ENCODE results near the gene RILPL1. TPM values are rescaled to one million over a fixed set of nuclear protein-coding genes. Genes with fewer than 3 reads are reported as not detected.
"Not testable (repeated sequence)": the region's sequence is repeated elsewhere in the genome, so short reads cannot be mapped to it uniquely, and the experiment has no call there.

RILPL1 gene
- total and polyA plus RNA-seq, 2 donors (not counting 1 experiment from before 2014, with no cell fraction given), result 7.8 to 15.8 TPM

DNA sequence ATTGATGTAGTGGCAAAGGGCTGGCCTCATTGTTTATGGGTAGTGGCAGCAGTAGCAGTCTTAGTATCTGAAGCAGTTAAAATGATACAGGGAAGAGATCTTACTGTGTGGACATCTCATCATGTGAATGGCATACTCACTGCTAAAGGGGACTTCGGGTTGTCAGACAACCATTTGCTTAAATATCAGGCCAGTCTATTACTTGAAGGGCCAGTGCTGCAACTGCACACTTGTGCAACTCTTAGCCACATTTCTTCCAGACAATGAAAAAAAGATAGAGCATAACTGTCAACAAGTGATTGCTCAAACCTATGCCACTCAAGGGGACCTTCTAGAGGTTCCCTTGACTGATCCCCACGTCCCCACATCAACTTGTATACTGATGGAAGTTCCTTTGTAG, 20.6 kb upstream of the RILPL1 start:
- H3K4me3 ChIP-seq (replicated peaks in 1 of 4; ENCODE audit: control extremely low read depth in 1 of 4, insufficient read depth in 1 of 4, low read depth in 3 of 4, low read length in 4 of 4); H3K9ac ChIP-seq (ENCODE audit: insufficient read depth, low read length); H3K27ac ChIP-seq (ENCODE audit: insufficient read depth, low read length); H4K20me1 ChIP-seq (ENCODE audit: control insufficient read depth, extremely low read depth, insufficient read depth, low read length); H3K36me3 ChIP-seq (ENCODE audit: control insufficient read depth, insufficient read depth, low read length); H3K79me2 ChIP-seq (ENCODE audit: control insufficient read depth, insufficient read depth, low read length); H3K4me2 ChIP-seq (ENCODE audit: extremely low read depth, insufficient read depth, low read length); H3K9me3 ChIP-seq (ENCODE audit: control insufficient read depth, insufficient read depth, low read depth, low read length); H3K4me1 ChIP-seq (ENCODE audit: control insufficient read depth, extremely low read depth, insufficient read depth, low read length); H2AFZ ChIP-seq (ENCODE audit: low read length); DNase-seq (ENCODE audit: low read depth in 2 of 2): not testable (repeated sequence)
- peaks cover 12% of the 10 kb centered on the region for H3K27me3 ChIP-seq (ENCODE audit: control insufficient read depth, insufficient read depth, low read length)

DNA sequence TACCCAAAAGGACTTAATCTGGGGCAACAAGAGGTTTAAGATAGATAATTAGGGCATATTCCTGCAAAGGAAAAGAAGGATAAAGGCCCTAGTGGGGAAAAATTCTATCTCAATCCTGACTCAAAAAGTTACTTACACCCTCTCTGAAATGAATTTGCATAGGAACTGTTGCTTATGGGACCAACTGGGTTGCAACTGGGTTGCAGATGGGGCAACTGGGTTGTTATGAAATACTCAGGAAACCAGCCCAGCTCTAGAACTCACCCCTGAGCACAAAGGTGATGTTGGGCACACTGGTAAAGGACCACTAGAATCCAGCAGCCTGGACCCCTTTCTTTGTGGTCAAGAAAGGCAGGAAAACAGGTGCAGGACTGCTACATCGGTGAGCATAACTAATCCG, 17.2 kb upstream of the RILPL1 start:
- Histone ChIP-seq H2AFZ (ENCODE audit: low read length) (no peak overlapping the region), H3K9ac (ENCODE audit: insufficient read depth, low read length) (no peak overlapping the region), H3K4me3 (replicated peaks in 1 of 4; ENCODE audit: control extremely low read depth in 1 of 4, insufficient read depth in 1 of 4, low read depth in 3 of 4, low read length in 4 of 4) (no peak overlapping the region), H4K20me1 (ENCODE audit: control insufficient read depth, extremely low read depth, insufficient read depth, low read length) (no peaks in the 10 kb centered on the region), H3K4me1 (ENCODE audit: control insufficient read depth, extremely low read depth, insufficient read depth, low read length) (no peaks in the 10 kb centered on the region), H3K9me3 (ENCODE audit: control insufficient read depth, insufficient read depth, low read depth, low read length) (no peaks in the 10 kb centered on the region), H3K79me2 (ENCODE audit: control insufficient read depth, insufficient read depth, low read length) (no peaks in the 10 kb centered on the region), H3K27ac (ENCODE audit: insufficient read depth, low read length) (no peak overlapping the region), H3K4me2 (ENCODE audit: extremely low read depth, insufficient read depth, low read length) (no peak overlapping the region), H3K36me3 (ENCODE audit: control insufficient read depth, insufficient read depth, low read length) (no peaks in the 10 kb centered on the region), H3K27me3 (ENCODE audit: control insufficient read depth, insufficient read depth, low read length) (peaks cover 12% of the 10 kb centered on the region)
- DNase-seq (ENCODE audit: low read depth in 2 of 2), result no peak
- no peak for TF ChIP-seq EZH2 (IDR thresholded peaks at IDR 0.05; ENCODE audit: low read length, missing control alignments)
- TF ChIP-seq, protein P1, sequence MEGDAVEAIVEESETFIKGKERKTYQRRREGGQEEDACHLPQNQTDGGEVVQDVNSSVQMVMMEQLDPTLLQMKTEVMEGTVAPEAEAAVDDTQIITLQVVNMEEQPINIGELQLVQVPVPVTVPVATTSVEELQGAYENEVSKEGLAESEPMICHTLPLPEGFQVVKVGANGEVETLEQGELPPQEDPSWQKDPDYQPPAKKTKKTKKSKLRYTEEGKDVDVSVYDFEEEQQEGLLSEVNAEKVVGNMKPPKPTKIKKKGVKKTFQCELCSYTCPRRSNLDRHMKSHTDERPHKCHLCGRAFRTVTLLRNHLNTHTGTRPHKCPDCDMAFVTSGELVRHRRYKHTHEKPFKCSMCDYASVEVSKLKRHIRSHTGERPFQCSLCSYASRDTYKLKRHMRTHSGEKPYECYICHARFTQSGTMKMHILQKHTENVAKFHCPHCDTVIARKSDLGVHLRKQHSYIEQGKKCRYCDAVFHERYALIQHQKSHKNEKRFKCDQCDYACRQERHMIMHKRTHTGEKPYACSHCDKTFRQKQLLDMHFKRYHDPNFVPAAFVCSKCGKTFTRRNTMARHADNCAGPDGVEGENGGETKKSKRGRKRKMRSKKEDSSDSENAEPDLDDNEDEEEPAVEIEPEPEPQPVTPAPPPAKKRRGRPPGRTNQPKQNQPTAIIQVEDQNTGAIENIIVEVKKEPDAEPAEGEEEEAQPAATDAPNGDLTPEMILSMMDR (conservative IDR thresholded peaks at IDR 0.05 in 1 of 2, IDR thresholded peaks at IDR 0.05 in 1 of 2; ENCODE audit: low read depth in 1 of 2, low read length in 2 of 2), result no peak

DNA sequence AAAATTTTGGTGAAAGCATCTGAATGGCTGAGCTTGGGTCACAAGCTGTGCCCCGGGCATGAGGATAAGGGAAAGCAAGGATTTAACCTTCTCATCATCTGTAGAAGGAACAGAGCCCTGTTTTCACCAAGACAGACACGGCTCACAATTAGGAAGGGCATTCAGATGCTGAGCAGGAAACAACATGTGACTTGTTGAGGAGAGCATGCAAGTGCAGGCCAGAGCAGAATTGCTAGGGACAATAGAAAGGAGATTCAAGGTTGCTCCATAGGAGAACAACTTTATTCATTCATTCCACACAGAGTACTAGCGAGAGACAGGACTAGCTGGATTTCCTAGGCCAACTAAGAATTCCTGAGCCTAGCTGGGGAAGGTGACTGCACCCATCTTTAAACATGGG, 14.6 kb upstream of the RILPL1 start:
- Histone ChIP-seq H3K79me2 (ENCODE audit: control insufficient read depth, insufficient read depth, low read length) (no peaks in the 10 kb centered on the region), H3K9ac (ENCODE audit: insufficient read depth, low read length) (no peak overlapping the region), H3K4me3 (replicated peaks in 1 of 4; ENCODE audit: control extremely low read depth in 1 of 4, insufficient read depth in 1 of 4, low read depth in 3 of 4, low read length in 4 of 4) (no peak overlapping the region), H3K4me1 (ENCODE audit: control insufficient read depth, extremely low read depth, insufficient read depth, low read length) (no peaks in the 10 kb centered on the region), H3K9me3 (ENCODE audit: control insufficient read depth, insufficient read depth, low read depth, low read length) (no peaks in the 10 kb centered on the region), H4K20me1 (ENCODE audit: control insufficient read depth, extremely low read depth, insufficient read depth, low read length) (no peaks in the 10 kb centered on the region), H3K36me3 (ENCODE audit: control insufficient read depth, insufficient read depth, low read length) (no peaks in the 10 kb centered on the region), H3K27me3 (ENCODE audit: control insufficient read depth, insufficient read depth, low read length) (peaks cover 12% of the 10 kb centered on the region), H3K4me2 (ENCODE audit: extremely low read depth, insufficient read depth, low read length) (no peak overlapping the region), H3K27ac (ENCODE audit: insufficient read depth, low read length) (no peak overlapping the region), H2AFZ (ENCODE audit: low read length) (no peak overlapping the region)
- DNase-seq (ENCODE audit: low read depth in 2 of 2), result no peak
- no peak for TF ChIP-seq EZH2 (IDR thresholded peaks at IDR 0.05; ENCODE audit: low read length, missing control alignments)
- TF ChIP-seq, protein P1 (conservative IDR thresholded peaks at IDR 0.05 in 1 of 2, IDR thresholded peaks at IDR 0.05 in 1 of 2; ENCODE audit: low read depth in 1 of 2, low read length in 2 of 2), result no peak

Data from fibroblast of lung (primary cell).